Subcutaneous adipose tissue (tissue), 4 donors: ENCODE measurements around the gene DNAJC15. TPM values are rescaled to one million over a fixed set of nuclear protein-coding genes. Genes with fewer than 3 reads are reported as not detected.

Experiments
- total RNA-seq, 4 donors: library from RNA; depleted of rRNA; stranded (reverse); fragments of >200 nt; gene quantifications; one replicate each; pipeline ENCODE4 v1.1.0, GENCODE V29; 2016
- TF ChIP-seq, protein P1 (sequence below): fragments of 450-650 bp; IDR thresholded peaks from one replicate; pipeline ENCODE4 v1.5.1; 2016; ENCODE audit warnings: low read depth, mild to moderate bottlenecking, control low read depth, antibody characterized with exemption, moderate library complexity

The DNAJC15 gene
- total RNA-seq, 4 donors from 2014 or later, result 4.3 to 16.0 (median 10.3) TPM

- TF ChIP-seq, protein P1, sequence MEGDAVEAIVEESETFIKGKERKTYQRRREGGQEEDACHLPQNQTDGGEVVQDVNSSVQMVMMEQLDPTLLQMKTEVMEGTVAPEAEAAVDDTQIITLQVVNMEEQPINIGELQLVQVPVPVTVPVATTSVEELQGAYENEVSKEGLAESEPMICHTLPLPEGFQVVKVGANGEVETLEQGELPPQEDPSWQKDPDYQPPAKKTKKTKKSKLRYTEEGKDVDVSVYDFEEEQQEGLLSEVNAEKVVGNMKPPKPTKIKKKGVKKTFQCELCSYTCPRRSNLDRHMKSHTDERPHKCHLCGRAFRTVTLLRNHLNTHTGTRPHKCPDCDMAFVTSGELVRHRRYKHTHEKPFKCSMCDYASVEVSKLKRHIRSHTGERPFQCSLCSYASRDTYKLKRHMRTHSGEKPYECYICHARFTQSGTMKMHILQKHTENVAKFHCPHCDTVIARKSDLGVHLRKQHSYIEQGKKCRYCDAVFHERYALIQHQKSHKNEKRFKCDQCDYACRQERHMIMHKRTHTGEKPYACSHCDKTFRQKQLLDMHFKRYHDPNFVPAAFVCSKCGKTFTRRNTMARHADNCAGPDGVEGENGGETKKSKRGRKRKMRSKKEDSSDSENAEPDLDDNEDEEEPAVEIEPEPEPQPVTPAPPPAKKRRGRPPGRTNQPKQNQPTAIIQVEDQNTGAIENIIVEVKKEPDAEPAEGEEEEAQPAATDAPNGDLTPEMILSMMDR, result no peak
These were observed 31.7 kb downstream of the DNAJC15 start for GRCh38 chr13:43054803-43055802.

DNA sequence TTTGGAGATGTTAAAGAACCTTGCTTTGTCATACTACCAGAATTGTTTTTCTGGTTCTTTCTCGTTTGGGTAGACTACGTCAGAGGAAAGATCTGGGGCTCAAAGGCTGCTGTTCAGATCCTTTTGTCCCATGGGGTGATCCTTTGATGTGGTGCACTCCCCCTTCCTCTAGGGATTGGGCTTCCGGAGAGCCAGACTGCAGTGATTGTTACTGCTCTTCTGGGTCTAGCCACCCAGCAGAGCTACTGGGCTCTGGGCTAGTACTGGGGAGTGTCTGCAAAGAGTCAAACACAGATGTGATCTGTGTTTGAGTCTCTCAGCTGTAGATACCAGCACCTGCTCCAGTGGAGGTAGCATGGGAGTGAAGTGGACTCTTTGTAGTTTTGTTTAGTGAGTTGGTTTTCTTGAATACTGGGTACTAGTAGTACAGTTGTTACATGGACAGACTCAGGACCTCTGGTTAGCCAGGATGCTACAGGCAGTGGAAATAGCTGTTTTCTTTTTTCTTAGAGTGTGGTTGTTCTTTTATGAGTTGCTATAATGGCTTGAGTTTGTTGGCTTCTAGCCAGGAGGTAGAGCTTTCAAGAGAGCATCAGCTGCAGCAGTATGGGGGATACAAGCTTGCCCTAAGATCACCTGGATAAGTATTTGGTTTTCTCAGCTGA, 34.4 kb downstream of the DNAJC15 start:
- TF ChIP-seq, protein P1, result no peak

- TF ChIP-seq, protein P1, result no peak
These were observed 34.9 kb downstream of the DNAJC15 start for GRCh38 chr13:43058318-43058674.

- TF ChIP-seq, protein P1, result no peak
These were observed 35.4 kb downstream of the DNAJC15 start for GRCh38 chr13:43058831-43059230.

- TF ChIP-seq, protein P1, result no peak
These were observed 38.3 kb downstream of the DNAJC15 start for GRCh38 chr13:43061496-43062280.

GRCh38 chr13:43071824-43072223, 48.4 kb downstream of the DNAJC15 start:
- TF ChIP-seq, protein P1, result no peak
